ENCODE measurements around the gene MAP1LC3C. TPM values are rescaled to one million over a fixed set of nuclear protein-coding genes. Genes with fewer than 3 reads are reported as not detected.

MAP1LC3C gene
- 1 to 10 TPM in 2 of 4 donors, under 1 TPM in 2; 0.83 to 1.5 (median 1.1) TPM for polyA plus RNA-seq (ENCODE audit: insufficient read length in 4 of 4)

GRCh38 chr1:241999026-241999425, at the start of gene MAP1LC3C:
Gene MAP1LC3C (minus strand): TSS chr1:241999098. CDS start chr1:241999008, 90 bp downstream.
- DNase-seq (ENCODE audit: low read depth in 4 of 4, low spot score in 3 of 4), result no peak

- no peak for DNase-seq (ENCODE audit: low read depth in 4 of 4, low spot score in 3 of 4)
Observed at GRCh38 chr1:242043165-242043564, 44.3 kb upstream of the MAP1LC3C start.

GRCh38 chr1:242034392-242034791, 35.5 kb upstream of the MAP1LC3C start:
- no peak for DNase-seq (ENCODE audit: low read depth in 4 of 4, low spot score in 3 of 4)

GRCh38 chr1:242033447-242033846, 34.5 kb upstream of the MAP1LC3C start:
- DNase-seq (ENCODE audit: low read depth in 4 of 4, low spot score in 3 of 4), result peak in 1 of 4 donors; percentile 11

GRCh38 chr1:242030071-242030470, 31.2 kb upstream of the MAP1LC3C start:
- DNase-seq (ENCODE audit: low read depth in 4 of 4, low spot score in 3 of 4), result no peak

GRCh38 chr1:242025681-242026080, 26.8 kb upstream of the MAP1LC3C start:
- no peak for DNase-seq (ENCODE audit: low read depth in 4 of 4, low spot score in 3 of 4)

- DNase-seq (ENCODE audit: low read depth in 4 of 4, low spot score in 3 of 4), result no peak
Observed at GRCh38 chr1:242023805-242024204, 24.9 kb upstream of the MAP1LC3C start.

- no peak for DNase-seq (ENCODE audit: low read depth in 4 of 4, low spot score in 3 of 4)
Observed at GRCh38 chr1:242019018-242019417, 20.1 kb upstream of the MAP1LC3C start.

GRCh38 chr1:242017580-242018233, 18.8 kb upstream of the MAP1LC3C start:
- DNase-seq (ENCODE audit: low read depth in 4 of 4, low spot score in 3 of 4), result no peak

- no peak for DNase-seq (ENCODE audit: low read depth in 4 of 4, low spot score in 3 of 4)
Observed at GRCh38 chr1:242016479-242016878, 17.6 kb upstream of the MAP1LC3C start.

- DNase-seq (ENCODE audit: low read depth in 4 of 4, low spot score in 3 of 4), result no peak
Observed at GRCh38 chr1:242011894-242012660, 13.2 kb upstream of the MAP1LC3C start.

GRCh38 chr1:242008826-242009495, 10.1 kb upstream of the MAP1LC3C start:
- no peak for DNase-seq (ENCODE audit: low read depth in 4 of 4, low spot score in 3 of 4)

GRCh38 chr1:242006976-242007375, 8.1 kb upstream of the MAP1LC3C start:
- no peak for DNase-seq (ENCODE audit: low read depth in 4 of 4, low spot score in 3 of 4)

- no peak for DNase-seq (ENCODE audit: low read depth in 4 of 4, low spot score in 3 of 4)
Observed at GRCh38 chr1:242005866-242006535, 7.1 kb upstream of the MAP1LC3C start.

- DNase-seq (ENCODE audit: low read depth in 4 of 4, low spot score in 3 of 4), result no peak
Observed at GRCh38 chr1:242004751-242005495, 6.0 kb upstream of the MAP1LC3C start.

- DNase-seq (ENCODE audit: low read depth in 4 of 4, low spot score in 3 of 4), result no peak
Observed at GRCh38 chr1:242002510-242002909, 3.6 kb upstream of the MAP1LC3C start.

- DNase-seq (ENCODE audit: low read depth in 4 of 4, low spot score in 3 of 4), result no peak
Observed at GRCh38 chr1:242002072-242002471, 3.2 kb upstream of the MAP1LC3C start.

- DNase-seq (ENCODE audit: low read depth in 4 of 4, low spot score in 3 of 4), result no peak
Observed at GRCh38 chr1:242000434-242000833, 1.5 kb upstream of the MAP1LC3C start.

- peak in 2 of 4 donors; percentile 41 to 42 for DNase-seq (ENCODE audit: low read depth in 4 of 4, low spot score in 3 of 4)
Observed at GRCh38 chr1:241998412-241998921, 431 bp downstream of the MAP1LC3C start.

Measured in right renal pelvis (tissue), 4 donors.